HCT116 (cell line): Measurements from ENCODE around the gene WDR70. TPM values are rescaled to one million over a fixed set of nuclear protein-coding genes. Genes with fewer than 3 reads are reported as not detected.

Experiments used
- ATAC-seq: fragments of 200-7000 bp; cut with Tn5 transposase; 2 replicates; pipeline ENCODE4 v1.9.1; 2020; ENCODE audit warnings: mild to moderate bottlenecking, moderate library complexity
- BruUV-seq: library from RNA; stranded (reverse); fragments of 400-500 nt; replicated peaks from 2 replicates; lab custom pipeline; 2021; lab: Mats Ljungman, UMichigan
- CTCF ChIA-PET: fragments of 300-600 bp; sonication (Branson Sonifier 250); formaldehyde crosslinking; loops from one replicate; lab custom pipeline; 2021; ENCODE audit warnings: antibody characterized with exemption; lab: Charles Lee
- POLR2A ChIA-PET: fragments of 300-600, 350-600 bp; sonication (Branson Sonifier 250); formaldehyde crosslinking; loops from one replicate; lab custom pipeline; 2021; ENCODE audit warnings: antibody characterized with exemption; lab: Charles Lee
- RAD21 ChIA-PET, 2 experiments: fragments of 300-600 bp; sonication (Branson Sonifier 250); formaldehyde crosslinking; loops; one replicate each; lab custom pipeline; 2023; ENCODE audit warnings: low total read pairs in 2 of 2; ENCODE audit not compliant: uncharacterized antibody in 2 of 2, unreplicated experiment in 2 of 2, low non-redundant PET in 1 of 2; lab: Charles Lee
- DNase-seq: peaks from one replicate; pipeline ENCODE4 v3.0.0-alpha.2; 2010; ENCODE audit warnings: low read depth, low spot score
- H2AFZ ChIP-seq: fragments of 200-600 bp; shearing (Covaris generic), sonication (generic); 2 replicates; pipeline ENCODE4 v1.6.1; 2017; ENCODE audit warnings: low read depth, mixed run types, mixed read lengths, antibody characterized with exemption, low read length; ENCODE audit not compliant: poor library complexity, severe bottlenecking
- H3K27ac ChIP-seq: 2 replicates; pipeline ENCODE4 v1.5.1; 2012; ENCODE audit warnings: low read depth, low read length
- H3K27me3 ChIP-seq: fragments of 200-600 bp; sonication (generic); 2 replicates; pipeline ENCODE4 v1.6.1; 2016; ENCODE audit warnings: mixed run types, low read length, mixed read lengths; ENCODE audit not compliant: insufficient read depth
- H3K36me3 ChIP-seq, 2 experiments: fragments of 200-500 bp in 1 of 2; fragments of 200-600 bp in 1 of 2; sonication (Bioruptor generic) in 1 of 2; sonication (generic) in 1 of 2; 2 replicates each; pipeline versions ENCODE4 v1.5.1 to v1.6.1; 2014 to 2016; ENCODE audit warnings: low read length in 2 of 2, inconsistent platforms in 1 of 2, mixed read lengths in 1 of 2, mixed run types in 1 of 2; ENCODE audit not compliant: insufficient read depth in 2 of 2, control insufficient read depth in 1 of 2
- H3K4me1 ChIP-seq, 2 experiments: fragments of 200-600 bp in 1 of 2; sonication (generic) in 1 of 2; 2 replicates each; pipeline versions ENCODE4 v1.5.1 to v1.6.1; 2012 to 2017; ENCODE audit warnings: low read length in 2 of 2, inconsistent platforms in 1 of 2, mild to moderate bottlenecking in 1 of 2, mixed read lengths in 1 of 2, mixed run types in 1 of 2, moderate library complexity in 1 of 2; ENCODE audit not compliant: insufficient read depth in 2 of 2, control insufficient read depth in 1 of 2
- H3K4me2 ChIP-seq: fragments of 200-600 bp; sonication (generic); 2 replicates; pipeline ENCODE4 v1.6.1; 2017; ENCODE audit warnings: mixed run types, low read length, mixed read lengths
- H3K4me3 ChIP-seq, 2 experiments: fragments of 200-600 bp in 1 of 2; sonication (generic) in 1 of 2; replicated peaks in 1 of 2; 2 replicates each; pipeline ENCODE4 v1.5.1; 2011 to 2016; ENCODE audit warnings: low read length in 2 of 2, control low read depth in 1 of 2, low read depth in 1 of 2, mild to moderate bottlenecking in 1 of 2, mixed read lengths in 1 of 2, mixed run types in 1 of 2
- H3K79me2 ChIP-seq: fragments of 200-600 bp; sonication (generic); 2 replicates; pipeline ENCODE4 v1.6.1; 2017; ENCODE audit warnings: mild to moderate bottlenecking, mixed run types, low read length, moderate library complexity, mixed read lengths; ENCODE audit not compliant: insufficient read depth
- H3K9ac ChIP-seq: fragments of 200-600 bp; sonication (generic); 2 replicates; pipeline ENCODE4 v1.6.1; 2016; ENCODE audit warnings: low read length, mixed read lengths
- H3K9me2 ChIP-seq: fragments of 200-600 bp; sonication (generic), shearing (Covaris generic); 2 replicates; pipeline ENCODE4 v1.6.1; 2017; ENCODE audit warnings: mixed run types, mild to moderate bottlenecking, moderate library complexity; ENCODE audit not compliant: insufficient read depth
- H3K9me3 ChIP-seq, 2 experiments: fragments of 200-500 bp in 1 of 2; fragments of 200-600 bp in 1 of 2; sonication (Bioruptor generic) in 1 of 2; sonication (generic) in 1 of 2; 2 replicates each; pipeline ENCODE4 v1.6.1; 2014 to 2017; ENCODE audit warnings: low read length in 2 of 2, mixed read lengths in 2 of 2, inconsistent platforms in 1 of 2, low read depth in 1 of 2, mild to moderate bottlenecking in 1 of 2, mixed run types in 1 of 2, moderate library complexity in 1 of 2; ENCODE audit not compliant: control insufficient read depth in 1 of 2, insufficient read depth in 1 of 2
- H4K20me1 ChIP-seq: fragments of 200-600 bp; sonication (generic), shearing (Covaris generic); 2 replicates; pipeline ENCODE4 v1.6.1; 2017; ENCODE audit warnings: mixed run types, mild to moderate bottlenecking, moderate library complexity; ENCODE audit not compliant: insufficient read depth
- ATF3 ChIP-seq: IDR thresholded peaks from 2 replicates; pipeline ENCODE4 v1.6.1; 2012
- EGR1 ChIP-seq: IDR thresholded peaks from 2 replicates; pipeline ENCODE4 v1.6.1; 2012; ENCODE audit warnings: low read depth
- EZH2 ChIP-seq: fragments of 200-600 bp; sonication (generic); IDR thresholded peaks from 2 replicates; pipeline ENCODE4 v1.6.1; 2017; ENCODE audit warnings: antibody characterized with exemption, mixed run types
- POLR2A ChIP-seq: IDR thresholded peaks from 2 replicates; pipeline ENCODE4 v1.7.0; 2011; ENCODE audit warnings: borderline replicate concordance; ENCODE audit not compliant: insufficient read depth, insufficient read length; ENCODE audit errors: extremely low read depth
- POLR2AphosphoS5 ChIP-seq: IDR thresholded peaks from 2 replicates; pipeline ENCODE4 v1.6.1; 2011; ENCODE audit warnings: mild to moderate bottlenecking, low read depth, low read length, moderate library complexity
- REST ChIP-seq: IDR thresholded peaks from 2 replicates; pipeline ENCODE4 v1.6.1; 2012; ENCODE audit warnings: low read depth
- SP1 ChIP-seq: IDR thresholded peaks from 2 replicates; pipeline ENCODE4 v1.6.1; 2012; ENCODE audit warnings: low read depth
- SRF ChIP-seq: IDR thresholded peaks from 2 replicates; pipeline ENCODE4 v1.6.1; 2012; ENCODE audit warnings: low read depth
- YY1 ChIP-seq: IDR thresholded peaks from 2 replicates; pipeline ENCODE4 v1.6.1; 2011; ENCODE audit warnings: low read length, low read depth, moderate library complexity, mild to moderate bottlenecking; ENCODE audit not compliant: insufficient replicate concordance; ENCODE audit errors: extremely low read depth
- ZBTB33 ChIP-seq: IDR thresholded peaks from 2 replicates; pipeline ENCODE4 v1.6.1; 2011; ENCODE audit warnings: mild to moderate bottlenecking, low read length, moderate library complexity; ENCODE audit not compliant: insufficient replicate concordance; ENCODE audit errors: extremely low read depth
- ZFX ChIP-seq: fragments of 450-650 bp; IDR thresholded peaks from 2 replicates; pipeline ENCODE4 v1.6.1; 2017
- intact Hi-C: fragments of 100-400 bp; cut with micrococcal nuclease; formaldehyde crosslinking; loops from 2 replicates; pipeline ENCODE4 v1.10.0; 2022
- total RNA-seq: library from RNA; stranded (reverse); gene quantifications from one replicate; pipeline ENCODE4 v1.2.1, GENCODE V29; 2021; ENCODE audit not compliant: unreplicated experiment
- TF ChIP-seq, protein P1 (sequence below), 3 experiments: fragments of 200-600 bp in 1 of 3; sonication (generic) in 1 of 3; IDR thresholded peaks in 2 of 3; conservative IDR thresholded peaks in 1 of 3; 2 replicates each; pipeline ENCODE4 v1.5.1; 2012 to 2017; ENCODE audit warnings: low read depth in 2 of 3, low read length in 2 of 3, antibody characterized with exemption in 1 of 3, borderline replicate concordance in 1 of 3, control low read depth in 1 of 3, mild to moderate bottlenecking in 1 of 3, mixed read lengths in 1 of 3, mixed run types in 1 of 3, moderate library complexity in 1 of 3; ENCODE audit not compliant: insufficient read depth in 1 of 3

WDR70 gene
- total RNA-seq, 1 experiment from 2014 or later: 31.1 TPM

- ATAC-seq (no peak), DNase-seq (no peak)
- Histone ChIP-seq H3K4me2 (no peak overlapping the region), H3K4me3 (no peak overlapping the region), H2AFZ (no peak overlapping the region), H3K9ac (no peak overlapping the region), H3K9me2 (no peaks in the 10 kb centered on the region), H3K79me2 (no peaks in the 10 kb centered on the region), H4K20me1 (no peaks in the 10 kb centered on the region), H3K27ac (no peak overlapping the region), H3K27me3 (no peaks in the 10 kb centered on the region), H3K36me3 (no peaks in the 10 kb centered on the region), H3K4me1 (peaks cover 7 to 19% of the 10 kb centered on the region in 2 experiments; a peak in 3 of 4 replicates), H3K9me3 (no peaks in the 10 kb centered on the region)
- BruUV-seq: no TSS peak
- POLR2A ChIA-PET: no interaction called here
- CTCF ChIA-PET: no interaction called here
- intact Hi-C loops: no loop called here
- RAD21 ChIA-PET: no interaction called here
- TF ChIP-seq EGR1: no peak
- no peak for TF ChIP-seq EZH2
- no peak for TF ChIP-seq YY1
- TF ChIP-seq ATF3: no peak
- no peak for TF ChIP-seq ZFX
- no peak for TF ChIP-seq SP1
- no peak for TF ChIP-seq ZBTB33
- no peak for TF ChIP-seq SRF
- TF ChIP-seq POLR2A: no peak
- no peak for TF ChIP-seq REST
- no peak for TF ChIP-seq POLR2AphosphoS5
- TF ChIP-seq, protein P1, sequence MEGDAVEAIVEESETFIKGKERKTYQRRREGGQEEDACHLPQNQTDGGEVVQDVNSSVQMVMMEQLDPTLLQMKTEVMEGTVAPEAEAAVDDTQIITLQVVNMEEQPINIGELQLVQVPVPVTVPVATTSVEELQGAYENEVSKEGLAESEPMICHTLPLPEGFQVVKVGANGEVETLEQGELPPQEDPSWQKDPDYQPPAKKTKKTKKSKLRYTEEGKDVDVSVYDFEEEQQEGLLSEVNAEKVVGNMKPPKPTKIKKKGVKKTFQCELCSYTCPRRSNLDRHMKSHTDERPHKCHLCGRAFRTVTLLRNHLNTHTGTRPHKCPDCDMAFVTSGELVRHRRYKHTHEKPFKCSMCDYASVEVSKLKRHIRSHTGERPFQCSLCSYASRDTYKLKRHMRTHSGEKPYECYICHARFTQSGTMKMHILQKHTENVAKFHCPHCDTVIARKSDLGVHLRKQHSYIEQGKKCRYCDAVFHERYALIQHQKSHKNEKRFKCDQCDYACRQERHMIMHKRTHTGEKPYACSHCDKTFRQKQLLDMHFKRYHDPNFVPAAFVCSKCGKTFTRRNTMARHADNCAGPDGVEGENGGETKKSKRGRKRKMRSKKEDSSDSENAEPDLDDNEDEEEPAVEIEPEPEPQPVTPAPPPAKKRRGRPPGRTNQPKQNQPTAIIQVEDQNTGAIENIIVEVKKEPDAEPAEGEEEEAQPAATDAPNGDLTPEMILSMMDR (IDR thresholded peaks at IDR 0.05 in 2 of 3, conservative IDR thresholded peaks at IDR 0.05 in 1 of 3; ENCODE audit: borderline replicate concordance in 1 of 3, insufficient read depth in 1 of 3, low read depth in 2 of 3, low read length in 2 of 3): no peak
Measured at GRCh38 chr5:37492778-37493555, 113.8 kb downstream of the WDR70 start.
